A549 treated with AZD9567 at 1 μM for 4 hours (cell line): Measurements from ENCODE around the gene SRRD. TPM values are rescaled to one million over a fixed set of nuclear protein-coding genes. Genes with fewer than 3 reads are reported as not detected.

ENCODE experiments used
- total RNA-seq: library from RNA; stranded (reverse); fragments of 200-300 nt; extraction: Qiagen RNA extraction; gene quantifications from 5 replicates; pipeline ENCODE4 v1.2.3, GENCODE V29; 2022; ENCODE audit not compliant: insufficient read depth

SRRD gene
- 19.2 to 40.6 TPM (median 21.6 TPM) in 5 replicates for total RNA-seq

GRCh38 chr22:26483439-26484359 is at the start of gene SRRD, which contains the start of gene HPS4:
Gene SRRD, plus strand, starts transcription at chr22:26483877. Its CDS starts 14 bp downstream, at chr22:26483891.
Gene HPS4, minus strand, starts transcription at chr22:26483783. Its CDS starts 2,021 bp downstream, at chr22:26481762.

GRCh38 chr22:26512149-26512793 is 28.6 kb downstream of the SRRD start, which contains the start of gene TFIP11:
Gene TFIP11, minus strand, starts transcription at chr22:26512473. Its CDS starts 2,201 bp downstream, at chr22:26510272.

Other genes with a start within 250 kb of the SRRD start
- 0.79 to 1.1 TPM (median 0.99 TPM) in 5 replicates for gene ASPHD2, start 54.6 kb upstream of the SRRD start, total RNA-seq
- 13.7 to 22.2 TPM (median 15.0 TPM) in 5 replicates for gene HPS4, start 94 bp upstream of the SRRD start, total RNA-seq
- 23.3 to 31.1 TPM (median 24.8 TPM) in 5 replicates for gene TFIP11, start 28.6 kb downstream of the SRRD start, total RNA-seq
- gene TPST2, start 106.3 kb downstream of the SRRD start, total RNA-seq: 10.7 to 14.5 TPM (median 10.9 TPM) in 5 replicates
- gene CRYBB1, start 134.2 kb downstream of the SRRD start, total RNA-seq: not detected in 5 replicates
- gene CRYBA4, start 138.1 kb downstream of the SRRD start, total RNA-seq: not detected in 5 replicates
- 0.26 to 0.39 TPM (median 0.29 TPM) in 4 of 5 replicates, not detected in the other for gene MIAT, start 173.7 kb downstream of the SRRD start, total RNA-seq